Activated naive CD8-positive, alpha-beta T cell treated with anti-CD3 and anti-CD28 coated beads, Interleukin-2, amount 10 ng/mL, durations not matched to agents 7 days and 5 days (primary cell): ENCODE measurements around the gene CCDC146. TPM values are rescaled to one million over a fixed set of nuclear protein-coding genes. Genes with fewer than 3 reads are reported as not detected.
"Not testable (repeated sequence)": the region's sequence is repeated elsewhere in the genome, so short reads cannot be mapped to it uniquely, and the experiment has no call there.

Source experiments
- ATAC-seq: fragments of 150-1000 bp; cut with Tn5 transposase; one replicate; pipeline ENCODE4 v1.10.0; 2021; ENCODE audit warnings: low read depth, moderate library complexity
- POLR2A ChIA-PET: fragments of 350-600 bp; sonication (Branson Sonifier 250); formaldehyde crosslinking; loops from one replicate; lab custom pipeline; 2021; ENCODE audit warnings: antibody characterized with exemption; lab: Charles Lee
- DNase-seq: peaks from one replicate; pipeline ENCODE4 v3.0.0; 2021
- H3K27ac Mint-ChIP-seq: one replicate; pipeline ENCODE4 v1.8.0; 2022; ENCODE audit warnings: mild to moderate bottlenecking, mixed read lengths
- H3K27me3 Mint-ChIP-seq: one replicate; pipeline ENCODE4 v1.8.0; 2022; ENCODE audit warnings: mild to moderate bottlenecking, moderate library complexity, mixed read lengths
- H3K36me3 Mint-ChIP-seq: one replicate; pipeline ENCODE4 v1.8.0; 2021; ENCODE audit warnings: mild to moderate bottlenecking, mixed read lengths
- H3K4me1 Mint-ChIP-seq: one replicate; pipeline ENCODE4 v1.8.0; 2021; ENCODE audit warnings: mixed read lengths
- H3K4me3 Mint-ChIP-seq: one replicate; pipeline ENCODE4 v1.8.0; 2022; ENCODE audit warnings: mild to moderate bottlenecking, moderate library complexity, mixed read lengths
- H3K9me3 Mint-ChIP-seq: one replicate; pipeline ENCODE4 v1.8.0; 2021; ENCODE audit warnings: mixed read lengths
- total RNA-seq, 2 experiments: library from RNA; stranded (reverse); gene quantifications; one replicate each; pipeline ENCODE4 v1.2.3, GENCODE V29; 2021

CCDC146 gene
- total RNA-seq, 2 experiments from 2014 or later = 9.9 to 10.8 TPM

DNA sequence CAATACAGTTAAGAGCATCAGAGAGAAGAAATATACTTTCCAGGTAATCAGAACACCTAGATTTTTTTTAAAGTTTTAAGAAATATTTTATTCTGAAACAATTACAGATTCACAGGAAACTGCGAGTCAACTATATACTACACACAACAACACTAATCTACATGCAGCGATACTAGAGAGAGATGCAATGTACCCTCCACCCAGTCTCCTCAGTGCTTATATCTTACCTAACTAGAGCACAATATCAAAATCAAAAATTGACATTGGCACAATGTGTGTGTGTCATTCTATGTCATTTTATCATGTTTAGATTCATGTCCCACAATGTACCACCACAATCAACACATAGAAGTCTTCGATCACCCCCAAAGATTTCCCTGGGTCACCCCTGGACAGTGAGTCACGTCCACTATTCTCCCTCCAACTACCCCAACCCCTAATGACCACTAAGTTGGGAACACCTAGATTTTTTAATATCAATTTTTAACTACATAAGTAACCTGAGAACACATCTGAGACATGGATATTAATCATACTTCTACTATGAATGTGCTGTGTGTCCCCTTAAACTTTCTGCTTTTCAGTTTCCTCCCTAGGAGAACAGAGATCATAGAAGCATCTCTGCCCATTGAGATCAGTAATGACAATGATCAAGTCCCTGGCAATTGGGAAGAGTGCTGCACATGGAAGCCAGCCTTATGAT, 207.2 kb downstream of the CCDC146 start:
- no peak for ATAC-seq
- peak overlapping the region; percentile 48 for H3K4me3 Mint-ChIP-seq

GRCh38 chr7:77330169-77330882, 207.9 kb downstream of the CCDC146 start:
- no peaks in the 10 kb centered on the region for H3K27me3 Mint-ChIP-seq
- H3K36me3 Mint-ChIP-seq = no peaks in the 10 kb centered on the region
- H3K9me3 Mint-ChIP-seq = no peaks in the 10 kb centered on the region
- H3K4me1 Mint-ChIP-seq = peaks cover 50% of the 10 kb centered on the region
- POLR2A ChIA-PET = no interaction called here
- peak overlapping the region; percentile 48 for H3K4me3 Mint-ChIP-seq
- DNase-seq (no peak), ATAC-seq (no peak)
- peak overlapping the region; percentile 39 for H3K27ac Mint-ChIP-seq

More for the DNA sequence above, 207.2 kb downstream of the CCDC146 start:
- Mint-ChIP-seq H3K4me1 (peaks cover 50% of the 10 kb centered on the region), H3K9me3 (no peaks in the 10 kb centered on the region), H3K27ac (peak overlapping the region; percentile 39), H3K27me3 (no peaks in the 10 kb centered on the region), H3K36me3 (no peaks in the 10 kb centered on the region)
- no peak for DNase-seq
- POLR2A ChIA-PET = interaction anchor here (1.5 kb wide), 1 partner anchor 207 kb away, joined by 3 read pairs; the partner anchor contains the start of gene PTPN12

DNA sequence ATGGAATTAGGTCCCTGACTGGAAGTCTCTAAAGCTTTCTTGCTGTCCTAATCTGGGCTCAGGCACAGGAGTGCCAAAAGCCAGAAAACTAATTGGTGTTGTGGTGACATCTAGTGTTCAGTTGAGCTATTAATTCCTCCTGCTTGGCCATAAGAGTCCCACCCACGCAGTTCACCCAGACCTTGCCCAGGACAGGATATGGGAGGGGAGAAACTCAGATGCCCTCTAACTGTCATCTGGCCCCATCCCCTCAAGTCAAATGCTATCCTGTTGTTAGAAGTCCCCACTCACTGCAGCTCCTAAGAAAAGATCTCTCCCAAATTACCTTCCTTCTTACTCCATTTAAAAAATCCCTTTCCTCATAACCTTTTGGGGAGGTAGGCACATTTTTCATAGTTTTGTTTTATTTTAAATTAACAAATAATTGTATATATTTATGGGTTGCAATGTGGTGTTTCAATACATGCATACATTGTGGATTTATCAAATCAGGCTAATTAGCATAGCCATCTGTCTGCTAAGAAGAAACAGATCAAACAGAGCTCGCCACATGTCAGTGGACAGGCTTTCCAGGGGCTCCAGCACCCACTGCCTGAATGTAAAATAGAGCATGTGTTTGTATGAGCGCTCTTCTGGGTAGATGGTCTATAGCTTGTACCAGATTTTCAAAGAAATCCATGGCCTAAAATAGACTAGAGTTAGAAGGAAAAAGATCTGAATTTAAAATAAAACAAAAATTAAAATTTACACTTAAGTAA, 209.7 kb downstream of the CCDC146 start:
- H3K4me1 Mint-ChIP-seq = peaks cover 44% of the 10 kb centered on the region
- H3K4me3 Mint-ChIP-seq = peak overlapping the region; percentile 21
- H3K27ac Mint-ChIP-seq = no peak overlapping the region
- H3K36me3 Mint-ChIP-seq = no peaks in the 10 kb centered on the region
- DNase-seq = peak; percentile 37
- peak; percentile 83 for ATAC-seq
- POLR2A ChIA-PET = interaction anchor here (0.6 to 1.2 kb wide), 2 partner anchors 17 to 42 kb away, joined by 3 to 5 read pairs; no protein-coding TSS in a partner anchor
- H3K9me3 Mint-ChIP-seq = no peaks in the 10 kb centered on the region
- no peaks in the 10 kb centered on the region for H3K27me3 Mint-ChIP-seq

GRCh38 chr7:77334039-77334438, 211.6 kb downstream of the CCDC146 start:
- ATAC-seq, DNase-seq, POLR2A ChIA-PET, H3K36me3 Mint-ChIP-seq, H3K9me3 Mint-ChIP-seq, H3K27me3 Mint-ChIP-seq, H3K4me3 Mint-ChIP-seq, H3K27ac Mint-ChIP-seq: not testable (repeated sequence)
- peaks cover 32% of the 10 kb centered on the region for H3K4me1 Mint-ChIP-seq

DNA sequence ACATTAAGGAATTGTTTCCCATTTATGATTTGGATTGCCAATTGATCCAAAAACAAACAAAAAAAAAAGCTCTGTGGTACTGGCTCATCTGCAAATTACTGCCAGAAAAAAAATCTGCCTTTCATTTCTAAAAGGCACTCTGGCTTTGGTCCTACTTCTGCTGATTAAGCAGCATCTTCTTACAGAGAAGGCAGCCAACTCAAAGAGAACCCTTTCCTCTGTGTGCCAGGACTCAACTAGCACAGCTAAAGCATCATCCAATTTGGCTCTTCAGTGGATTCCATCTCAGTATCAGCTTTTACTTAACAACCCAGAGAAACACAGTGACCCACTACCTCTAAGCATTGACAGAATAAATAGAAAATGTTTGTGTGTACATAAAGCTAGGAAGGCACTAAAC, 213.2 kb downstream of the CCDC146 start:
- H3K27ac Mint-ChIP-seq = no peak overlapping the region
- H3K4me1 Mint-ChIP-seq = peaks cover 18% of the 10 kb centered on the region
- no peak overlapping the region for H3K4me3 Mint-ChIP-seq
- H3K36me3 Mint-ChIP-seq = peaks cover 1% of the 10 kb centered on the region
- peaks cover 4% of the 10 kb centered on the region for H3K9me3 Mint-ChIP-seq
- DNase-seq (no peak), ATAC-seq (no peak)
- POLR2A ChIA-PET = no interaction called here
- no peaks in the 10 kb centered on the region for H3K27me3 Mint-ChIP-seq

GRCh38 chr7:77337456-77337990, 215.1 kb downstream of the CCDC146 start:
- ATAC-seq (no peak), DNase-seq (no peak)
- POLR2A ChIA-PET = no interaction called here
- H3K9me3 Mint-ChIP-seq = peaks cover 4% of the 10 kb centered on the region
- peaks cover 2% of the 10 kb centered on the region for H3K27me3 Mint-ChIP-seq
- peaks cover 3% of the 10 kb centered on the region for H3K36me3 Mint-ChIP-seq
- no peak overlapping the region for H3K27ac Mint-ChIP-seq
- H3K4me1 Mint-ChIP-seq = peaks cover 6% of the 10 kb centered on the region
- H3K4me3 Mint-ChIP-seq = no peak overlapping the region

GRCh38 chr7:77338260-77338659, 215.8 kb downstream of the CCDC146 start:
- ATAC-seq (no peak), DNase-seq (no peak)
- POLR2A ChIA-PET = no interaction called here
- Mint-ChIP-seq H3K4me3 (no peak overlapping the region), H3K9me3 (peaks cover 4% of the 10 kb centered on the region), H3K27ac (no peak overlapping the region), H3K27me3 (peaks cover 2% of the 10 kb centered on the region), H3K4me1 (peaks cover 6% of the 10 kb centered on the region), H3K36me3 (peaks cover 3% of the 10 kb centered on the region)

DNA sequence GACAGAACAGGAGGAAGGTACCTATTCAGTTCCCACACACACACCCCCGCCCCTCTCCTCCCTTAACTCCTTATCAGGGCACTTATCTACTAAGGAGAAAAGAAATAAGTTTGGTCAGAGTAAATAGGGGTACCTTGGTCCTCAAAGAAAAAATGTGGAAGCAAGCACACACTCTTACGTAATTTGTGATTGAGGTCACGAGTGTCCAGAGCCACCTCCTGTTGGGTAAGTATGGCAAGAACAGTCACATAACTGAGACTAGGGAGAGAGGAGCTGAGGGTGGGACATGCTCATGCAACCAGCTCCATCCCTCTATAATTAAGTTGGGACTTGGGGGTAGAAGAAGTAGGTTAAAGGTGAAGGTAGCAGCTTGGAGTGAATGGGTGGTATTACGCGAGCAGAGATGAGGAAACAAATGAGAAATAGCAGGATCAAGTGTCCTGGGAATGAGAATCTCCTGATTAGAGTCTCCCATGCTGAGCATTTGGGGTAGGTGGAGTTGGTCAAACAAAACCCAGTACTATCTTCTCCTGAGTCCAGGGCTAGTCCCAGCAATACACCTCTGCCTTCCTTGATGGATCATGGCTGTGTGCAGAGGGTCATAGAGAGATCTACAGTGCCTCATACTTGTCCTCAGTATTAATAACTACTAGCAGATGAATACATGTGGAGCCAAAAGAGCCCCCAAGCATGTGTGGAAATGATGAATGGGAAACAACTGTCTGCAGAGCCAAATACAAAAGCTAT, 216.6 kb downstream of the CCDC146 start:
- no peak for DNase-seq
- peaks cover 3% of the 10 kb centered on the region for H3K36me3 Mint-ChIP-seq
- peaks cover 4% of the 10 kb centered on the region for H3K9me3 Mint-ChIP-seq
- H3K27me3 Mint-ChIP-seq = peaks cover 2% of the 10 kb centered on the region
- H3K4me3 Mint-ChIP-seq = no peak overlapping the region
- H3K4me1 Mint-ChIP-seq = peaks cover 6% of the 10 kb centered on the region
- H3K27ac Mint-ChIP-seq = no peak overlapping the region
- no peak for ATAC-seq
- POLR2A ChIA-PET = no interaction called here

GRCh38 chr7:77339726-77340125, 217.3 kb downstream of the CCDC146 start:
- DNase-seq (no peak), ATAC-seq (no peak)
- peaks cover 4% of the 10 kb centered on the region for H3K9me3 Mint-ChIP-seq
- H3K4me1 Mint-ChIP-seq = peaks cover 6% of the 10 kb centered on the region
- H3K4me3 Mint-ChIP-seq = no peak overlapping the region
- H3K27ac Mint-ChIP-seq = no peak overlapping the region
- peaks cover 2% of the 10 kb centered on the region for H3K27me3 Mint-ChIP-seq
- H3K36me3 Mint-ChIP-seq = peaks cover 3% of the 10 kb centered on the region
- POLR2A ChIA-PET = no interaction called here

Other genes starting within 250 kb of the CCDC146 start
- not detected for gene SPDYE17, start 90.3 kb upstream of the CCDC146 start, total RNA-seq
- 1 to 10 TPM in 1 of 2 experiments, under 1 TPM in 1; 0.64 to 1.1 TPM for gene SPDYE18, start 60.1 kb upstream of the CCDC146 start, total RNA-seq
- gene FGL2, start 77.2 kb downstream of the CCDC146 start, total RNA-seq = 10 to 100 TPM in 1 of 2 experiments, 1 to 10 TPM in 1; 9.6 to 10.7 TPM